ENCODE measurements around the gene CMTM6.

GRCh38 chr3:32452009-32452408 is 50.6 kb downstream of the CMTM6 start:
- TF ChIP-seq YY1 (IDR thresholded peaks at IDR 0.05; ENCODE audit: low read depth) (no peak), RAD21 (IDR thresholded peaks at IDR 0.05; ENCODE audit: low read depth) (no peak), CREB1 (IDR thresholded peaks at IDR 0.05; ENCODE audit: low read depth) (no peak), ZBTB7A (IDR thresholded peaks at IDR 0.05; ENCODE audit: low read depth) (no peak), EGR1 (IDR thresholded peaks at IDR 0.05) (no peak), NFIC (IDR thresholded peaks at IDR 0.05) (no peak), EP300 (IDR thresholded peaks at IDR 0.05; ENCODE audit: borderline replicate concordance) (no peak), REST (IDR thresholded peaks at IDR 0.05; ENCODE audit: low read depth) (no peak), TCF12 (IDR thresholded peaks at IDR 0.05; ENCODE audit: low read depth) (no peak), CEBPB (IDR thresholded peaks at IDR 0.05) (no peak)
